HG03175 (cell line): ENCODE data around the gene HLA-A.
A peak's percentile ranks its signal among the peaks of the same experiment; 100 is the strongest.

Experiments
- ATAC-seq: cut with Tn5 transposase; IDR thresholded peaks from one replicate; pipeline ENCODE4 v1.9.1; 2021; ENCODE audit warnings: mild to moderate bottlenecking, moderate library complexity; ENCODE audit not compliant: unreplicated experiment

Gene HLA-A

GRCh38 chr6:29933955-29934354 lies 8.4 kb upstream of the HLA-A start:
- ATAC-seq: no peak

GRCh38 chr6:29935273-29935955 lies 6.9 kb upstream of the HLA-A start:
- ATAC-seq: no peak

GRCh38 chr6:29938746-29939508 lies 3.4 kb upstream of the HLA-A start:
- ATAC-seq: no peak

GRCh38 chr6:29941016-29941415 lies 1.3 kb upstream of the HLA-A start:
- ATAC-seq: no peak

GRCh38 chr6:29941471-29941870 lies 861 bp upstream of the HLA-A start:
- no peak for ATAC-seq

- no peak for ATAC-seq
These were observed 437 bp upstream of the HLA-A start for GRCh38 chr6:29941916-29942274.

GRCh38 chr6:29943053-29943966 lies 978 bp downstream of the HLA-A start:
- ATAC-seq: peak; percentile 4

- no peak for ATAC-seq
These were observed 3.0 kb downstream of the HLA-A start for GRCh38 chr6:29945281-29945820.

GRCh38 chr6:29946223-29947076 lies 4.1 kb downstream of the HLA-A start:
- no peak for ATAC-seq

GRCh38 chr6:29947077-29947980 lies 5.0 kb downstream of the HLA-A start:
- no peak for ATAC-seq

GRCh38 chr6:29948277-29948676 lies 5.9 kb downstream of the HLA-A start:
- ATAC-seq: no peak

- ATAC-seq: no peak
These were observed 7.6 kb downstream of the HLA-A start for GRCh38 chr6:29949934-29950333.

GRCh38 chr6:29951882-29952281 lies 9.6 kb downstream of the HLA-A start:
- no peak for ATAC-seq

GRCh38 chr6:29953001-29953441 lies 10.7 kb downstream of the HLA-A start:
- ATAC-seq: no peak

GRCh38 chr6:29953686-29954085 lies 11.4 kb downstream of the HLA-A start:
- no peak for ATAC-seq

- no peak for ATAC-seq
These were observed 11.9 kb downstream of the HLA-A start for GRCh38 chr6:29954272-29954671.

GRCh38 chr6:29955783-29956182 lies 13.5 kb downstream of the HLA-A start:
- ATAC-seq: no peak

- ATAC-seq: no peak
These were observed 14.2 kb downstream of the HLA-A start for GRCh38 chr6:29956518-29956917.

GRCh38 chr6:29958046-29958445 lies 15.7 kb downstream of the HLA-A start:
- ATAC-seq: no peak
